ENCODE data around the gene ATP23.

Gene ATP23

GRCh38 chr12:57941165-57941894, at the start of gene ATP23:
ATP23 (plus strand) TSS chr12:57941567; CDS start chr12:57941702, 135 bp downstream.
- peak; percentile 77 to 79 for DNase-seq (ENCODE audit: low read depth in 2 of 2)

DNA sequence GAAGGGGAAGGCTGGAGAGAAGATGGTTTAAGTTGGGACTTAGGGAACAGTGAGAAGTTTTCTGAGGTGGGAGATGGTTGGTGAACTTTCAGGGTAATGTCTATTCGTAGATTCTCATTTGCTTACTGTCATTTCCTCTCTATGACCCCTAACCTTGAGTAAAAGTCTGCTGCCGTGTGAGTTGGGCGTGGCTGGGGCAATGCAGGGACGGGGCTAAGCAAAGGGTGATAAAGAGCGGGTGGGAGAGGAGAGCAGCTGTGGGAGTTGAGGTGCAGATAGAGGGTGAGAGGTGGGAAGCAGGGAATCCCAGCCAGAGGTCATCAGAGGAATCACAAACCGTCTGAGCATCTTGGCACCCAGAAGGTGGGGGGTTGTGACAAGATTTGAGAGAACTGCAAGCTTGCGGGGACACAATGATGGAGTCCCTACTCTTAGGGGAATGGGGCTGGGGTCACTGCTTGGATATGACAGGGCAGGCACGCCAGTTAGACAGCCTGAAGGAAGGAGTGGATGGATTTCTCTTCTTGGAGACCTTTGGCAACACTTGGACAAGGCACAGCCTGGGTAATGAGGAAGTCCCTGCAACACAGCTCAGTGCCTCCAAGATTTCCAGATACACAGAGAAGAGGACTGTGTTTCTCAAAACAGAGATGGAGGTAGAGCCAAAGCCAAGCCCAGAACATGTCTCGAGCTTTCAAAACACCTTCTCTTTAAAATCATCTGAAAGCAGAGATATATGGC, 49.0 kb upstream of the ATP23 start:
- no peak for DNase-seq (ENCODE audit: low read depth in 2 of 2)

DNA sequence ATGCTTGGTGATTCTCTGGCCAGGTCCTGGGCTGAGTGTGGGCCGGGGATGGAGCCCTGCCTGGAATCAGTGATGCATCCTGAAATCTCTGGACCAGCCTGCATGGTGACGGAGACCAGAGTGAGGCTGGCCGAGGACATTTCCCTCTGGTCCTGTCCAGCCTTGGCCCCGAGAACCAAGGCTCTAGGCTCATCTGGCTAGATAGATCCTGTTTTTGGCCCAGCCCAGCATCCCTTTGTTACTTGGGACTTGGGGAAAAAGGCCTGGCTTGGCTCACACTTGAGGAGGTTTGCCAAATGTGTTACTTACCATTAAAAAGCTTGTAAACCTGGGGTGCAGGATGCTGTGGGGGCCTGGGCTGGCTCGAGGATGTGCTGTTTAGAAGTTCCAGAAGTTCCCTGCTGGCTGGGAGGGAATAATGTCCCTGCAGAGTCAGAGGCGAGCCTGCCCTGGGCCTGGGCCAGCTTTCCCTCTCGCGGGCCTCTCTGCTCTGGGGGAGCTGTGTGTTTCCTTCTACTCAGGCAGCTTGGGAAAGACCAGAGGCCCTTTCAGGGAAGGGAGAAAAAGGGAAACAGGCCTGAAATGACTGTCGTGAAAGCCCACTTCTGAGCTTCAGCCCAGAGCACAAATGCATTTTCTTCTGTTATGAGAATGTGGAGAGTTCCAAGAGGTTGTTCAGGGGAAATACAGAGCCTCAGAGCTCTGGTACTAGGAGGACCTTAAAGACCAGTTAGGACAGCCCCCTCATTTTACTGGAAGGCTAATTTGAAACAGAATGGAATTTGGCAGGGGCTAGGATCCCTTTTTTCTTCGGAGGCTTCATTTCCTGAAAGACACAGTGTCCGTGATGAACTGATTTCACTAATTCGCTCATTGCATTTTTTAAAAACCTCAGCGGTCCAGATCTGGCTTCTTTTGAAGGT, 47.7 kb upstream of the ATP23 start:
- no peak for DNase-seq (ENCODE audit: low read depth in 2 of 2)

GRCh38 chr12:57894399-57895292, 46.7 kb upstream of the ATP23 start:
- DNase-seq (ENCODE audit: low read depth in 2 of 2): no peak

- no peak for DNase-seq (ENCODE audit: low read depth in 2 of 2)
These were observed 45.8 kb upstream of the ATP23 start for GRCh38 chr12:57895389-57896114.

DNA sequence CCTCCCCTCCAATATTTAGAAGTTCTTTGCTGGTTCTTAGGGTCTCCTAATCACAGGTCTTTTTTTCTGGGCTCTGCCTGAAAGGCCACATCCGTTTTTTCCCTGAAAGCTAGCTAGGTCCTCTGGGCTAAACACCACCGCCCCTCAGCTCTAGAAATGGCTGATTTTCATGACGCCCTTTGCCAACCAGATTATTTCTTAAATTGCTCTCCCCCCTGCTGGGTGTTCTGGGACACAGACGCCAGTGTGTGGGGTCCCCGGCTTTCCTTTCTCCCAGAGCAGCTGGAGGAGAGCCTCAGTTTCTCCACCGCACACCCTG, 45.3 kb upstream of the ATP23 start:
- DNase-seq (ENCODE audit: low read depth in 2 of 2): no peak

DNA sequence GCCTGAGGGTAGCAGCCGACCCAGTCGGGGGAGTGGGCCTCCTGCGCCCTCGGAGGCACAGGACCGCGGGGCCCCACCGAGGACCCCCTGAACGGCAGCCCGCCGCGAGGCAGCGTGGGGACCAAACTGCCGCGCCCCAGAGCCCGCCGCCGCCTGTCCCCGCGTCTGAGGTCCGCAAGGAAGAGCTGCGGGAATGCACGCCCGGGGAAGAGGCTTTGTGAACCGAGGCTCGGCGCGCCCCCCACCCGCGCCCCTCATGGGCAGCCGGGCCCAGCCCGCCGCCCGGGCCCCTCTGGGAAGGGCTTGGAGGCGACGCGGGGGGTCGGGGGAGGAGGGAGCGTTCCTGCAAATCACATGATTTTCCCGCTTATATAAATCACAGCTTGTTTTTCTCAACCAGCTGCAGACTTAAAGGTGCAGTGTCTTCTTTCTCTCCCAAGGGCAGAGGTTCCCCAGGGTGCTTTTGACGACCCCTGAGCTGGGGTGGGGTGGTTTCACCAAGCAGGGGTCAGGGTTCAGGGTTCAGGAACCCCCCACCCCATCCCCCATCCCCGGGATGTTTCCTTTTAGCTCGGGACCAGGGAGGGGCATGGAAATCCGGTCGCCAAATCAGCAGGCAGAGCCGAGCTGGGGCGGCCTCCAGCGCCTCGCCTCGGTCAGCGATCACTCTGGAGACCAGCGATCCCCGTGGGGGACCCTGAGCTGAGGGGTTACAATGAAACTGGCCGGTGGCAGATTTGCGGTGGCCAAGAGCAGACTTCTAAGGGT, 44.7 kb upstream of the ATP23 start:
- peak in 1 of 2 donors; percentile 25 for DNase-seq (ENCODE audit: low read depth in 2 of 2)

GRCh38 chr12:57897286-57897974, 43.9 kb upstream of the ATP23 start:
- no peak for DNase-seq (ENCODE audit: low read depth in 2 of 2)

DNA sequence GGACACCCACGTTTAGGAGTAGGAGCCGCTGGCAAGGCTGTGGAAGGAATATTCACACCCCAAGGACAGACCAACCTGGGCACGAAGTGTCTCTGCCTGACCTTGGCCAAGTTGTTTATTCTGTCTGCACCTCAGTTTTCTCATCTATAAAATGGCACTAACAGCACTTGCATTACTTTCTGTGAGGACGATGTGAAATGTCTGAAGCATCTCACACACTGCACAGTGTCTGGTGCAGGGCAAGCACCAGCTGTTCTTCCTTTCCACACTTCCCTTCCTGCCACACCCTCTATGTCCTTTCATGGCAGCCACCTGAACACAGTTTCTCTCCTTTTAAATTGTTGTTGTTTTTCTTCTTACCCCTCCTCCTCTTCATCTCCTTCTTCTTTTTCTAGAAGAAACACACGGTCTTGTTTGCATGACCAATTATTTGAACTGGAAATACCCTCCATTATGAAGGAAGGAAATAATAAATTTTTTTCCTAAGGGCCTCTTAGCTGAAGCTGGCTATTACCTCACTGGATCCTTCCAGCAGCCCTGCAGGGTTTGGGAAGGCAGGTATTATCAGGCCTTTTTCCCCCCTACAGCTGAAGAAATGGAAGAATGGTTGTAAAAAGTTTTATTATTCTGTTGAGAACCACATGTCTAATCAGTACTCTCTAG, 42.9 kb upstream of the ATP23 start:
- DNase-seq (ENCODE audit: low read depth in 2 of 2): no peak

GRCh38 chr12:57899010-57899662, 42.2 kb upstream of the ATP23 start:
- DNase-seq (ENCODE audit: low read depth in 2 of 2): peak; percentile 61 to 63

GRCh38 chr12:57902478-57902969, 38.8 kb upstream of the ATP23 start:
- DNase-seq (ENCODE audit: low read depth in 2 of 2): no peak

DNA sequence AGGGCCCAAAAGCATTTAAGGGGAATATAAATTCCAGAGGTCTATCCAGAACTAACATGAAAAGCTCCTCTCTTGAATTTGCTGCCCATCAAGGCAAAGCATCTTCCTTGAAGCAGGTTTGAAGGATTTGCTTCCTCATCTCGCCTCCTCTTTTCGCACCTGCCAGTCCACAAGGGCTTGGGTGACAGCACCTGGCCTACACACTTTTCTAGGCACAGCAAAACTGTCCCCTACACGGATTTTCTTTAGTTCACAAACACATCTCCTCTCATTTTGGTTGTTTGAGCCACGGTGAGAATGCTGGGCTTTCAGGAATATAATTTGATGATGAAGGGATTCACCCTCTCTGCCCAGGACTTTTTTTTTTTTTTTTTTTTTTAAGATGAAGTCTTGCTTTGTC, 36.9 kb upstream of the ATP23 start:
- no peak for DNase-seq (ENCODE audit: low read depth in 2 of 2)

DNA sequence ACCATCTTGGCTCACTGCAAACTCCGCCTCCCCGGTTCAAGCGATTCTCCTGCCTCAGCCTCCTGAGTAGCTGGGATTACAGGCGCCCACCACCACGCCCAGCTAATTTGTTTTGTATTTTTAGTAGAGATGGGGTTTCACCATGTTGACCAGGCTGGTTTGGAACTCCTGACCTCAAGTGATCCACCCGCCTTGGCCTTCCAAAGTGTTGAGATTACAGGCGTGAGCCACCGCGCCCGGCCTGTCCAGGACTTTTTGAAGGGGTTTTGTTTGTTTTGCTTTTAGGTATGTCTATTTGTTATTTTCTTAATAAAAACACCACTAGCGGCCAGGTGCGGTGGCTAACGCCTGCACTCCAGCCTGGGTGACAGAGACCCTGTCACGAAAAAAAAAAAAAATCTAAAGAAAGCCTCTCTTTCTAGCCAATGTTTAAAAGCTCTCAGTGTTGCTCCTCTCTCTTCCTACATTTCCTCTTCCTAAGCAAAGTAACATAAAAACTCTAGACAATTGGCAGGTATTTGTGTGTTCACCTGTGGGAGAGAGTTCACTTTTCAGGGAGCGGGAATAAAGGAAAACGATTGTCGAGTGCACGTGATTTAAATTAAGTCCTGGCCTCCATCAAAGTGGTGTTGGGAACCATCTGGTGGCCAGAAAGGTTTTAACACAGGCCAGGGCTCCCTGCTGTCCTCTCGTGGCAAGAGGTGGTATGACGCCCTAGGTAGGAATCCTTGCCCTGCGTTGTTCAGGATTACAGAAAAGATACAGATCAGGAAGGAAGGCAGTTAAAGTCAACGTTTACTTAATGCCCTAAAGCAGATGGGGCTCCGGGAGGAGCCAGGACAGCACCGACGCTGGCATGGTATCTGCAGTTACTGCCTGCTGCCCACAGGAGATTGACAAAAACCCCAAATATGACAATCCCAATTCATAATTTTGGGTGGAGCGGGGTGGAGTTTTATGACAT, 36.2 kb upstream of the ATP23 start:
- peak; percentile 76 to 83 for DNase-seq (ENCODE audit: low read depth in 2 of 2)

DNA sequence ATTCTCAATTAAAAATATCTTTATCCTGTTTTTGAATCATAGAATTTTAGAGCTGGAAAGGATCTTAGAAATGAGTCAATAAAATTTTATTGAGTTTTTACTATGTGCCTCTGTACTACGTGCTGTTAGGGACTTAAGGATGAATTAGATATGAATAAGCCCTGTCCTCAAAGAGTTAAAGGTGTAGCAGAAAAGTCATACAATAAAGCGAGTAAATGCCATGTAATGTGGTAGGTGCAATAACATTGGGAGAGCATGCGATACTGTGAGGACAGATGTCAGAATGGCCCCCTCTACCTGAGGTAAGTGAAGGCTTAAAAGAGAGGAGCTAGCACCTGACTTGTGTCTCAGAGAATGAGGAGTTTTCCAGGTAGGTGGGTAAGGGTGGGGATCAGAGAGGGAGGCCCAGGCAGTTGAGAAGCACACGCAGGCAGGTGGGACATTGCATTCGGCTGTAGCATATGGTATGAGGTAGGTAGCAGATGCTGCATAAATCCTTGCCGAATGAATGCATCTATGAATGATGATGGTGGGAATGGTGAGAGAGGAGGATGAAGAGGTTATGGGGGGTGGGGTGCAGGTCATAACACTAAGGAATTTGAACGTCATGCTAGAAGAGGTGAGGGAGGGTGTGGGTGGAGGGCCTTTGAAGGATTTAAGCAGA, 35.4 kb upstream of the ATP23 start:
- DNase-seq (ENCODE audit: low read depth in 2 of 2): no peak

GRCh38 chr12:57906821-57907220, 34.5 kb upstream of the ATP23 start:
- no peak for DNase-seq (ENCODE audit: low read depth in 2 of 2)

DNA sequence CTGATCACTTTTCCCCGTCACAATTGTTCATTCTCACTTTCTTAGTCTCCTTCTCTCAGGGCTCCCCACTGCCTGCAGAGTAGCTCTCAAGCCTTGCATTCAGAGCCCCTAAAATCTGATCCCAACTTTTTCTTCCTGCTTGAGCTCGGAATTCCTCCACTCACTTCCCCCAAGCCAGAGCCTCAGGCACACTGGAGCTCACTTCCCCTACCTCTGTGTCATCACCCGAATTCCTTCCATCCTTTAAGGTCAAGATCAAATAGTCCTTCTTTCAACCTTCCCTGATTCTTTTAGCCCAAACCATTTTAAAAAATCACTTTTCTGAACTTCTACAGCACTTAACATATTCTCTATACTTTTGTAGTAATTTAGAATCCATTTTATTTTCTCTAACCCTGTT, 34.1 kb upstream of the ATP23 start:
- no peak for DNase-seq (ENCODE audit: low read depth in 2 of 2)
